Type B pancreatic cell (in vitro differentiated cells): ENCODE measurements around the gene CFAP92. TPM values are rescaled to one million over a fixed set of nuclear protein-coding genes. Genes with fewer than 3 reads are reported as not detected.

Experiments
- DNase-seq: peaks from one replicate; pipeline ENCODE4 v3.0.0; 2021; ENCODE audit warnings: mixed read lengths; ENCODE audit not compliant: unreplicated experiment; ENCODE audit errors: extremely low spot score
- H3K27ac Mint-ChIP-seq: 2 replicates; pipeline ENCODE4 v1.8.0; 2021; ENCODE audit warnings: mild to moderate bottlenecking, mixed read lengths
- H3K27me3 Mint-ChIP-seq: 2 replicates; pipeline ENCODE4 v1.8.0; 2021; ENCODE audit warnings: mixed read lengths
- H3K36me3 Mint-ChIP-seq: 2 replicates; pipeline ENCODE4 v1.8.0; 2021; ENCODE audit warnings: mixed read lengths
- H3K4me1 Mint-ChIP-seq: one replicate; pipeline ENCODE4 v1.8.0; 2021; ENCODE audit warnings: mixed read lengths; ENCODE audit not compliant: unreplicated experiment
- H3K4me3 Mint-ChIP-seq: 2 replicates; pipeline ENCODE4 v1.8.0; 2021; ENCODE audit warnings: mild to moderate bottlenecking, mixed read lengths
- H3K9me3 Mint-ChIP-seq: 2 replicates; pipeline ENCODE4 v1.8.0; 2021; ENCODE audit warnings: mixed read lengths
- CTCF ChIP-seq: fragments of 200-600 bp; sonication (generic); conservative IDR thresholded peaks from 2 replicates; pipeline ENCODE4 v1.5.0; 2021; ENCODE audit warnings: antibody characterized with exemption, mild to moderate bottlenecking
- total RNA-seq: library from RNA; stranded (reverse); gene quantifications from 2 replicates; pipeline ENCODE4 v1.2.1, GENCODE V29; 2021; ENCODE audit warnings: low replicate concordance

The CFAP92 gene
- total RNA-seq, 1 donor from 2014 or later = 4.4 TPM

- DNase-seq = no peak
- peaks cover 4% of the 10 kb centered on the region for H3K4me1 Mint-ChIP-seq
- no peak for TF ChIP-seq CTCF
- no peak overlapping the region for H3K27ac Mint-ChIP-seq
- H3K36me3 Mint-ChIP-seq = no peaks in the 10 kb centered on the region
- no peaks in the 10 kb centered on the region for H3K27me3 Mint-ChIP-seq
- H3K4me3 Mint-ChIP-seq = no peak overlapping the region
- no peaks in the 10 kb centered on the region for H3K9me3 Mint-ChIP-seq
Observed at GRCh38 chr3:129015388-129016105, 21.7 kb upstream of the CFAP92 start.

- Mint-ChIP-seq H3K4me1 (peaks cover 4% of the 10 kb centered on the region), H3K9me3 (no peaks in the 10 kb centered on the region), H3K27me3 (no peaks in the 10 kb centered on the region), H3K27ac (no peak overlapping the region), H3K36me3 (no peaks in the 10 kb centered on the region), H3K4me3 (no peak overlapping the region)
- DNase-seq = no peak
- no peak for TF ChIP-seq CTCF
Observed at GRCh38 chr3:129014793-129015345, 21.0 kb upstream of the CFAP92 start.

GRCh38 chr3:129014148-129014547 is 20.3 kb upstream of the CFAP92 start:
- no peaks in the 10 kb centered on the region for H3K36me3 Mint-ChIP-seq
- no peak for TF ChIP-seq CTCF
- peaks cover 4% of the 10 kb centered on the region for H3K4me1 Mint-ChIP-seq
- no peaks in the 10 kb centered on the region for H3K9me3 Mint-ChIP-seq
- no peak for DNase-seq
- no peak overlapping the region for H3K27ac Mint-ChIP-seq
- H3K27me3 Mint-ChIP-seq = no peaks in the 10 kb centered on the region
- H3K4me3 Mint-ChIP-seq = no peak overlapping the region

- Mint-ChIP-seq H3K27me3 (no peaks in the 10 kb centered on the region), H3K9me3 (no peaks in the 10 kb centered on the region), H3K36me3 (no peaks in the 10 kb centered on the region), H3K4me1 (peaks cover 4% of the 10 kb centered on the region), H3K4me3 (no peak overlapping the region), H3K27ac (no peak overlapping the region)
- DNase-seq = no peak
- no peak for TF ChIP-seq CTCF
Observed at GRCh38 chr3:129013491-129013891, 19.6 kb upstream of the CFAP92 start.

GRCh38 chr3:129010310-129010956 is 16.6 kb upstream of the CFAP92 start:
- H3K36me3 Mint-ChIP-seq = no peaks in the 10 kb centered on the region
- peaks cover 26% of the 10 kb centered on the region for H3K27me3 Mint-ChIP-seq
- no peak overlapping the region for H3K27ac Mint-ChIP-seq
- DNase-seq = no peak
- H3K4me3 Mint-ChIP-seq = no peak overlapping the region
- no peak for TF ChIP-seq CTCF
- H3K4me1 Mint-ChIP-seq = no peaks in the 10 kb centered on the region
- no peaks in the 10 kb centered on the region for H3K9me3 Mint-ChIP-seq
